Mesenchymal stem cell (in vitro differentiated cells and primary cell): ENCODE results near the gene TWIST2.

ENCODE experiments used
- DNase-seq: peaks from one replicate; pipeline ENCODE4 v3.0.0-alpha.2; 2013
- H2AFZ ChIP-seq: one replicate; pipeline ENCODE4 v1.6.1; 2013; ENCODE audit warnings: low read depth, mild to moderate bottlenecking, control low read depth, inconsistent platforms, low read length, moderate library complexity
- H2AK5ac ChIP-seq: 2 replicates; pipeline ENCODE4 v1.6.1; 2013; ENCODE audit warnings: low read length, moderate library complexity, mild to moderate bottlenecking, inconsistent platforms; ENCODE audit not compliant: severe bottlenecking
- H2BK120ac ChIP-seq: one replicate; pipeline ENCODE4 v1.6.1; 2013; ENCODE audit warnings: low read depth, mild to moderate bottlenecking, inconsistent platforms, low read length, moderate library complexity
- H2BK12ac ChIP-seq, 2 experiments: one replicate each; pipeline ENCODE4 v1.6.1; 2013; ENCODE audit warnings: inconsistent platforms in 2 of 2, low read length in 2 of 2, mild to moderate bottlenecking in 2 of 2, moderate library complexity in 2 of 2, control low read depth in 1 of 2
- H2BK15ac ChIP-seq: one replicate; pipeline ENCODE4 v1.6.1; 2013; ENCODE audit warnings: mild to moderate bottlenecking, low read depth, inconsistent platforms; ENCODE audit not compliant: poor library complexity, severe bottlenecking
- H2BK5ac ChIP-seq: 2 replicates; pipeline ENCODE4 v1.6.1; 2013; ENCODE audit warnings: low read depth, mild to moderate bottlenecking, low read length, control low read depth, inconsistent platforms; ENCODE audit not compliant: poor library complexity, severe bottlenecking
- H3K14ac ChIP-seq, 2 experiments: one replicate each; pipeline ENCODE4 v1.6.1; 2013; ENCODE audit warnings: inconsistent platforms in 2 of 2, low read length in 2 of 2, control low read depth in 1 of 2, mild to moderate bottlenecking in 1 of 2, moderate library complexity in 1 of 2
- H3K18ac ChIP-seq, 2 experiments: one replicate each; pipeline ENCODE4 v1.6.1; 2013; ENCODE audit warnings: inconsistent platforms in 2 of 2, low read length in 2 of 2, control low read depth in 1 of 2, low read depth in 1 of 2, mild to moderate bottlenecking in 1 of 2
- H3K23ac ChIP-seq, 2 experiments: one replicate each; pipeline ENCODE4 v1.6.1; 2013; ENCODE audit warnings: inconsistent platforms in 2 of 2, low read length in 2 of 2, mild to moderate bottlenecking in 2 of 2, moderate library complexity in 2 of 2, control low read depth in 1 of 2
- H3K27ac ChIP-seq: 2 replicates; pipeline ENCODE4 v1.5.1; 2013; ENCODE audit warnings: mild to moderate bottlenecking, moderate library complexity, low read length, control low read depth, inconsistent platforms; ENCODE audit not compliant: poor library complexity, severe bottlenecking
- H3K27me3 ChIP-seq, 2 experiments: 2 replicates each; pipeline versions ENCODE4 v1.6.1 to v1.7.0; 2013; ENCODE audit warnings: low read length in 2 of 2, mild to moderate bottlenecking in 2 of 2, moderate library complexity in 2 of 2, control low read depth in 1 of 2, inconsistent platforms in 1 of 2; ENCODE audit not compliant: control insufficient read depth in 1 of 2, insufficient read depth in 1 of 2
- H3K36me3 ChIP-seq, 2 experiments: 2 replicates each; pipeline versions ENCODE4 v1.6.1 to v1.7.0; 2013; ENCODE audit warnings: low read length in 2 of 2, control low read depth in 1 of 2, inconsistent platforms in 1 of 2, low read depth in 1 of 2, mild to moderate bottlenecking in 1 of 2; ENCODE audit not compliant: insufficient read depth in 2 of 2, control insufficient read depth in 1 of 2
- H3K4ac ChIP-seq, 2 experiments: one replicate each; pipeline ENCODE4 v1.6.1; 2013; ENCODE audit warnings: inconsistent platforms in 2 of 2, low read length in 2 of 2, mild to moderate bottlenecking in 2 of 2, moderate library complexity in 2 of 2, control low read depth in 1 of 2, low read depth in 1 of 2
- H3K4me1 ChIP-seq: 2 replicates; pipeline ENCODE4 v1.6.1; 2013; ENCODE audit warnings: low read depth, low read length, control low read depth; ENCODE audit not compliant: control insufficient read depth, insufficient read depth
- H3K4me2 ChIP-seq: 2 replicates; pipeline ENCODE4 v1.6.1; 2013; ENCODE audit warnings: low read length, mild to moderate bottlenecking, inconsistent platforms; ENCODE audit not compliant: poor library complexity, severe bottlenecking
- H3K4me3 ChIP-seq, 2 experiments: 2 replicates each; pipeline versions ENCODE4 v1.5.1 to v1.7.0; 2013; ENCODE audit warnings: low read length in 2 of 2, mild to moderate bottlenecking in 2 of 2, control low read depth in 1 of 2, low read depth in 1 of 2; ENCODE audit not compliant: insufficient read depth in 1 of 2
- H3K79me1 ChIP-seq: replicated peaks from 2 replicates; pipeline ENCODE4 v1.6.1; 2013; ENCODE audit warnings: mild to moderate bottlenecking, control low read depth, low read length, inconsistent platforms; ENCODE audit not compliant: poor library complexity, severe bottlenecking
- H3K9ac ChIP-seq: 2 replicates; pipeline ENCODE4 v1.7.0; 2013; ENCODE audit warnings: mild to moderate bottlenecking, low read length, moderate library complexity
- H3K9me3 ChIP-seq: 2 replicates; pipeline ENCODE4 v1.7.0; 2013; ENCODE audit warnings: mild to moderate bottlenecking, low read length; ENCODE audit not compliant: control insufficient read depth
- H4K8ac ChIP-seq: one replicate; pipeline ENCODE4 v1.6.1; 2013; ENCODE audit warnings: inconsistent platforms, mild to moderate bottlenecking, low read length, moderate library complexity
- H4K91ac ChIP-seq: one replicate; pipeline ENCODE4 v1.6.1; 2013; ENCODE audit warnings: mild to moderate bottlenecking, low read length, inconsistent platforms
- WGBS: methylation state at CpG from one replicate; pipeline ENCODE4 v1.1.7; 2013; ENCODE audit warnings: mixed read lengths; 5-methylcytosine and 5-hydroxymethylcytosine counted together

TWIST2 gene

DNA sequence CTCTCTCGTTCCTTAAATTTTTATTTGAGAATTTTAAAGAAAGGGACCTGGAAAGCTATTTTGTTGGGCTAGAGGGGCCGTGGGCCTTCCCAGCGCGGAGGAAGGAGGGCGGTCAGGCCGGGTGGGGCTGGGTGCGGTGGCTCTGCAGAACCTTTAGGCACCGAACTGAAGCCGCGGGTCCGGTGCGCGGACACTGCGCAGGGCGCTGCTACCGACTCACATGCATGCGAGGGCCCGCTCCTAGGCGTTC, 1.6 kb upstream of the TWIST2 start:
- H3K9me3 ChIP-seq = no peaks in the 10 kb centered on the region
- H3K4me3 ChIP-seq = peak overlapping the region in 1 of 2 experiments; percentile 98
- DNase-seq = no peak
- H3K4me2 ChIP-seq = no peak overlapping the region
- peak overlapping the region; percentile 2 to 86 for H3K18ac ChIP-seq
- no peak overlapping the region for H4K91ac ChIP-seq
- no peak overlapping the region for H2AK5ac ChIP-seq
- peak overlapping the region; percentile 86 for H2BK15ac ChIP-seq
- H3K79me1 ChIP-seq = no peaks in the 10 kb centered on the region
- peak overlapping the region in 1 of 2 experiments; percentile 99 for H3K4ac ChIP-seq
- H3K36me3 ChIP-seq = peaks cover 0 to 16% of the 10 kb centered on the region in 2 experiments
- peak overlapping the region; percentile 99 for H4K8ac ChIP-seq
- no peak overlapping the region for H2BK120ac ChIP-seq
- H3K23ac ChIP-seq = peak overlapping the region in 1 of 2 experiments; percentile 47
- no peak overlapping the region for H3K27ac ChIP-seq
- peak overlapping the region; percentile 99 for H3K9ac ChIP-seq
- H2AFZ ChIP-seq = no peak overlapping the region
- H2BK5ac ChIP-seq = no peak overlapping the region
- H2BK12ac ChIP-seq = peak overlapping the region; percentile 44 to 69
- WGBS = 4% methylated on average over 15 of the region's 19 CpGs
- no peak overlapping the region for H3K14ac ChIP-seq
- H3K27me3 ChIP-seq = peaks cover 0 to 61% of the 10 kb centered on the region in 2 experiments
- H3K4me1 ChIP-seq = peaks cover 28% of the 10 kb centered on the region

DNA sequence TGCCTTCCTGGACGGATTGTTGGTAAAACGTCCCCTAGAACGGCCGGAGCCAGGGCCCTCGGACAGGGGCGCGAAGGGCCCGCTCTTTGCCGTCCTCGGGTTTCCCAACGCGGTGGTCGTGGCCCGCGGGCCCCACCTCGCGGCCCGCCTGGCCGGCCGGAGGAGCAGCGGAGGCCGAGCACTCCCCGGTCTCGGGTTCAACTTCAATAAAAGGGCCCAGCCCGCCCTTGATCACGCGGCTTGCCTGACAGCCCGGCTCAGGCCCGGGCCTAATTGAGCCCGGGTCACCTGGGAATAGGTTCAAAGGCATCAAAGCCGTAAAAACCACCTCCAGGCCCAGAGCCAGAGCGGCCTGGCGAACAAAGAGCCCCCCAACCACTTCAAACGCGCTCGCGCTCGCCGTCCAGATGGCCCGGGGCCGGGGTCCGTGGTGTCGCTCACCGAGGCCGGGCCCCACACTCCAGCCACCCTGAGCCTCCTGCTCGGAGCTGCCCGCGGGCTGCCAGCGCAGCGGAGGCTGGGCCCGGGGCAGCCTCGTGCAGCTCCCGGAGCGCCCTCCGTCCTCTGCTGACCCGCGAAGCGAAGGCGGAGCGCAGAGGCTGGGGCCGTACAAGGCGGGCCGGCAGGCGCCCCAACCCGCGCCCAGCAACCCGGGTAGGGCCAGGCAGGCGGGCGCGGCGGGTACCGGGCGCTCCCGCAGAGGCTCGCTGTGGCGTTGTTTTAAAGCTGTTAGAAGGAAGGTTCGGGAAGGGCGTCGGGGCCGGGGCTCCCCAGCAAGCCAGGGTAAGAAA, 1.1 kb upstream of the TWIST2 start:
- peak overlapping the region; percentile 86 for H2BK15ac ChIP-seq
- H3K4me3 ChIP-seq = peak overlapping the region; percentile 1 to 98
- peak overlapping the region; percentile 64 for H2BK120ac ChIP-seq
- H2AK5ac ChIP-seq = no peak overlapping the region
- H3K14ac ChIP-seq = peak overlapping the region in 1 of 2 experiments; percentile 98
- no peaks in the 10 kb centered on the region for H3K79me1 ChIP-seq
- peak overlapping the region in 1 of 2 experiments; percentile 47 for H3K23ac ChIP-seq
- peak overlapping the region; percentile 60 for H2AFZ ChIP-seq
- no peak overlapping the region for H2BK5ac ChIP-seq
- H3K27me3 ChIP-seq = peaks cover 0 to 65% of the 10 kb centered on the region in 2 experiments
- H3K4me2 ChIP-seq = peak overlapping the region; percentile 91
- DNase-seq = peak; percentile 22
- peak overlapping the region; percentile 86 to 96 for H3K18ac ChIP-seq
- H3K9me3 ChIP-seq = no peaks in the 10 kb centered on the region
- H4K8ac ChIP-seq = peak overlapping the region; percentile 99
- peak overlapping the region; percentile 99 for H3K9ac ChIP-seq
- H3K27ac ChIP-seq = no peak overlapping the region
- H3K4ac ChIP-seq = peak overlapping the region; percentile 93 to 99
- H4K91ac ChIP-seq = peak overlapping the region; percentile 94
- H2BK12ac ChIP-seq = peak overlapping the region; percentile 50 to 94
- H3K4me1 ChIP-seq = peaks cover 28% of the 10 kb centered on the region
- WGBS = 4% methylated on average over 72 of the region's 80 CpGs
- H3K36me3 ChIP-seq = peaks cover 0 to 21% of the 10 kb centered on the region in 2 experiments

DNA sequence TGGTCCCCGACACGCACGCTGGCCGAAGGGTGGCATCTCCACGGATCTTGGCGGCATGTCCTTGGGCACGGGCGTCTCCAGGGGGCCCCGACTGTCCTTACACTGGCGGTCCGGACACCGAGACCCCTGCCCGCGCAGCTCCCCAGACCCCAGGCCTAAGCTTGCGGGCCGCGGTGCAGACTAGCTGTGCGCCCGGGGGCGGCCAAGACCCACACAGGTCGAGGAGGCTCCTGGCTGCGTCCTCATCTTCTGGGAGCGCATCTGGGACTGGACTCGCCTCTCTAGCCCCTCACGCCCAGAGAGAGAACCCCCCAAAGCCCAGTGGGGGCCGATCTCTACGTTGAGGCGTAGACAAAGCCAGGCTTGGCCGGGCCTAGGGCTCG, 475 bp upstream of the TWIST2 start:
- peak overlapping the region; percentile 99 for H3K9ac ChIP-seq
- peak; percentile 47 for DNase-seq
- H3K27me3 ChIP-seq = peaks cover 0 to 69% of the 10 kb centered on the region in 2 experiments
- peak overlapping the region; percentile 99 for H4K8ac ChIP-seq
- H2BK15ac ChIP-seq = peak overlapping the region; percentile 66
- no peaks in the 10 kb centered on the region for H3K79me1 ChIP-seq
- H3K9me3 ChIP-seq = no peaks in the 10 kb centered on the region
- H3K4ac ChIP-seq = peak overlapping the region; percentile 93 to 99
- no peak overlapping the region for H3K27ac ChIP-seq
- H3K36me3 ChIP-seq = peaks cover 0 to 27% of the 10 kb centered on the region in 2 experiments
- H2BK120ac ChIP-seq = peak overlapping the region; percentile 54
- H3K4me3 ChIP-seq = peak overlapping the region; percentile 39 to 98
- H3K18ac ChIP-seq = peak overlapping the region; percentile 86 to 96
- H2BK5ac ChIP-seq = no peak overlapping the region
- peaks cover 28% of the 10 kb centered on the region for H3K4me1 ChIP-seq
- WGBS = 5% methylated on average over 27 of the region's 30 CpGs
- peak overlapping the region; percentile 50 to 94 for H2BK12ac ChIP-seq
- no peak overlapping the region for H2AK5ac ChIP-seq
- peak overlapping the region; percentile 60 for H2AFZ ChIP-seq
- peak overlapping the region; percentile 91 for H3K4me2 ChIP-seq
- peak overlapping the region; percentile 94 for H4K91ac ChIP-seq
- peak overlapping the region in 1 of 2 experiments; percentile 98 for H3K14ac ChIP-seq
- H3K23ac ChIP-seq = peak overlapping the region in 1 of 2 experiments; percentile 52

DNA sequence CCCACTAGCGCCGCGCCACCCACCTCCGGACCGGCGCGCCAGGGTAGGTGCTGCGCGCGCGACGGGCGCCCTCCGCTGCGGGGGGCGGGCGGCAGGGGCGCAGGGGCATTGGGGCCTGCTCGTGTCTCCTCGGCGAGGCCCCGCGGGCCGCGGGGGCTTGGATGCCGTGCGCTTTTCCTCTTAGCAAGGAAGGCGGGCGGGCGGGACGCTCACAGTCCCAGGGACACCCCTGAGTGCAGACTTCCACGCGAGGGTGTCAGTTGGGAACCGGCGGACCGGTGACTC, 748 bp downstream of the TWIST2 start:
- no peak overlapping the region for H2BK15ac ChIP-seq
- peak overlapping the region; percentile 88 for H2AFZ ChIP-seq
- H3K23ac ChIP-seq = peak overlapping the region in 1 of 2 experiments; percentile 57
- H3K14ac ChIP-seq = peak overlapping the region in 1 of 2 experiments; percentile 100
- no peak overlapping the region for H3K27ac ChIP-seq
- H2BK12ac ChIP-seq = peak overlapping the region in 1 of 2 experiments; percentile 59
- no peaks in the 10 kb centered on the region for H3K9me3 ChIP-seq
- H3K4me2 ChIP-seq = peak overlapping the region; percentile 91
- no peak for DNase-seq
- H3K4ac ChIP-seq = peak overlapping the region; percentile 9 to 40
- peak overlapping the region; percentile 49 for H2BK120ac ChIP-seq
- H3K36me3 ChIP-seq = peaks cover 0 to 31% of the 10 kb centered on the region in 2 experiments
- peaks cover 0 to 64% of the 10 kb centered on the region in 2 experiments for H3K27me3 ChIP-seq
- H3K4me3 ChIP-seq = peak overlapping the region; percentile 55 to 98
- H4K8ac ChIP-seq = peak overlapping the region; percentile 50
- H2BK5ac ChIP-seq = no peak overlapping the region
- H3K79me1 ChIP-seq = no peaks in the 10 kb centered on the region
- 3% methylated on average over 35 of the region's 36 CpGs for WGBS
- H4K91ac ChIP-seq = peak overlapping the region; percentile 89
- H3K9ac ChIP-seq = peak overlapping the region; percentile 99
- H2AK5ac ChIP-seq = no peak overlapping the region
- H3K18ac ChIP-seq = peak overlapping the region; percentile 73 to 99
- peaks cover 28% of the 10 kb centered on the region for H3K4me1 ChIP-seq
